ENCODE data around the gene RELCH.
"Not testable (repeated sequence)": the region's sequence is repeated elsewhere in the genome, so short reads cannot be mapped to it uniquely, and the experiment has no call there.

The RELCH gene, protein sequence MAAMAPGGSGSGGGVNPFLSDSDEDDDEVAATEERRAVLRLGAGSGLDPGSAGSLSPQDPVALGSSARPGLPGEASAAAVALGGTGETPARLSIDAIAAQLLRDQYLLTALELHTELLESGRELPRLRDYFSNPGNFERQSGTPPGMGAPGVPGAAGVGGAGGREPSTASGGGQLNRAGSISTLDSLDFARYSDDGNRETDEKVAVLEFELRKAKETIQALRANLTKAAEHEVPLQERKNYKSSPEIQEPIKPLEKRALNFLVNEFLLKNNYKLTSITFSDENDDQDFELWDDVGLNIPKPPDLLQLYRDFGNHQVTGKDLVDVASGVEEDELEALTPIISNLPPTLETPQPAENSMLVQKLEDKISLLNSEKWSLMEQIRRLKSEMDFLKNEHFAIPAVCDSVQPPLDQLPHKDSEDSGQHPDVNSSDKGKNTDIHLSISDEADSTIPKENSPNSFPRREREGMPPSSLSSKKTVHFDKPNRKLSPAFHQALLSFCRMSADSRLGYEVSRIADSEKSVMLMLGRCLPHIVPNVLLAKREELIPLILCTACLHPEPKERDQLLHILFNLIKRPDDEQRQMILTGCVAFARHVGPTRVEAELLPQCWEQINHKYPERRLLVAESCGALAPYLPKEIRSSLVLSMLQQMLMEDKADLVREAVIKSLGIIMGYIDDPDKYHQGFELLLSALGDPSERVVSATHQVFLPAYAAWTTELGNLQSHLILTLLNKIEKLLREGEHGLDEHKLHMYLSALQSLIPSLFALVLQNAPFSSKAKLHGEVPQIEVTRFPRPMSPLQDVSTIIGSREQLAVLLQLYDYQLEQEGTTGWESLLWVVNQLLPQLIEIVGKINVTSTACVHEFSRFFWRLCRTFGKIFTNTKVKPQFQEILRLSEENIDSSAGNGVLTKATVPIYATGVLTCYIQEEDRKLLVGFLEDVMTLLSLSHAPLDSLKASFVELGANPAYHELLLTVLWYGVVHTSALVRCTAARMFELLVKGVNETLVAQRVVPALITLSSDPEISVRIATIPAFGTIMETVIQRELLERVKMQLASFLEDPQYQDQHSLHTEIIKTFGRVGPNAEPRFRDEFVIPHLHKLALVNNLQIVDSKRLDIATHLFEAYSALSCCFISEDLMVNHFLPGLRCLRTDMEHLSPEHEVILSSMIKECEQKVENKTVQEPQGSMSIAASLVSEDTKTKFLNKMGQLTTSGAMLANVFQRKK

DNA sequence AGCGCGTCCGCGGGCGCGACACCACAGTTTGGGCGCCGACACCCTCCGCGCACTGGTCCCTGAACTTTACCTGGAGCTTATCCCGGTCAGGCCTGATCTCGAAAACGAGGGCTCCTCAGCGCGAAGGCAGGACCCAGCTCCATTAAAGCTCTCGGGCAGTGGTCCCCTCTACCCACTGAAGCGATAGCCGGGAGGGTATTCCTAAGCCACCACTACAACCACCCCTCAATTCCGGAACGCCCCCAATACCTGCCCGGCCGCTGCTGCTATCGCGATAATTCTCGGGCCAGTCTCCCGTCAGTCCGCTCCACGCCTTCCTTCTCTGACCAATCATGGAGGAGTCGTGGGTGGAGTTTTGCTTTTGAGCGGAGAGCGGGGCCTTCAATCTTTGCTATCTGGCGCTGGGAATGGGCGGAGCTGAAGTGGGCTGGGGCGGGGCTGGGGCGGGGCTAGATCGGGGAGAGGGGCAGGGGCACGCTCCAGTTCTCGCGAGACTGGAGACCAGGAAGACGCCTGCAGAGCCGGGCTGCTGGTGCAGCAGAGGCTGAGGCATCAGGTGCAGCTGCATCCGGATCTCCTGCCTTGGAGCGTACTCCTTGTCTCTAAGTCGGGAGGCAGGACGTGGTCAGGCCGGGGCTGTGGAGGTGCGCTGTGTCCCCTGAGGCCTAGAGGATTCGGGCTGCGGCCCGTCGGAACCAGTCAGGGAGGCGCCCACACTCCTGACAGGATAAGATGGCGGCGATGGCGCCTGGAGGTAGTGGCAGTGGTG is at the start of gene RELCH, which contains the start of gene PIGN:
RELCH (plus strand) TSS at position 482 of the 769 bp plus-strand sequence; CDS start at position 733, 251 bp downstream.
PIGN (minus strand) TSS at position 283 of the 769 bp plus-strand sequence. CDS start 25,703 bp downstream, outside the sequence.
- peak; percentile 98 for DNase-seq

DNA sequence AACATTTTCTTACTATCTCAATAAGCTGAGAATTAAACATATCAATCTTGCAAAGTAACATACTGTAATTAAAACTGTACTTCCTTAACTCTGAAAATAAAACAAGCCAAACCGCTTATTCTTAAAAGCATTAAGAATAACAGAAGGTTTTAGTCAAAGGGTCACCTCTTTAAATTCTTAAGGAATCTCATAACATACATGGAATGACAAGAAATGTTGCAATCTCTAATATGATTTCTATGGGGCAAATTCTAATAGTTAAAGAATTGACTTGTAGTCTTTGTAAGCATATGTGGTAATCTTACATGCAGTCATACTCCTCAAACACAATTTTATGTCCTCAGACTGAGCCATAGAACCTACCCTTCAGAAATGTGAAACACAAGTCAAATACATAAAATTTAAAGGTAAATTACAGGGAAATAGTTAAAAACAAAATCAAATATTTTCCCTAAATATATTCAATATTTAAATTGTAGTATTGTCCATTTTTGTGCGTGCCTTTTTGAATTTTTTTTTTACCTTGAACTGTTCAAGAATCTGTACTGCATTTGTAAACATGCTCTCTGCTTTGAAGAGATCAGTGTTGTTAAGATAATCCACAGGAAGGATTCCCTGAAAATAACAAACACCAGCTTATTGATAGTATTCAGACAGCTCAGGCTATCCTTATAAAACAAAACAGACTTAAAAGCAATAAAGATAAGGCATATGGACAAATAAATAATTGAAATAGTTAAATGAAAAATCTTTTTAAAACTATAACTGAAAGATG is 48.4 kb upstream of the RELCH start:
- DNase-seq, result no peak

DNA sequence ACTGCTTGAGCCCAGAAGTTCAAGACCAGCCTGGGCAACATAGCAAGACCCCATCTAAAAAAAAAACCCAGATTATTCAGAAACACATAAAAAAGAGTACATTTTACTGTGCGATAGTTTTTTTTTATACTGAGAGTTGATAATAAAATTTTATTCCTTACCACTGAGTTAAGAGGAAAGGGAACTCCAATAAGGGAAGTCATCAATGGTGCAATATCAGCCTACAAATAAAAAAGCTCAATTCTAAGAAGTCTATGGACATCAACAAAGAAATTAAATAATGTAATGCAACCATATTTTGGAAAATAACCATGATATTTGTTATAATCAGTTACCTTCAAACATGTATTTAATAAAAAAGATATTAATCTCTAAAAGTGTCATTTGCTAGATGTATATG is 46.8 kb upstream of the RELCH start:
- no peak for DNase-seq

DNA sequence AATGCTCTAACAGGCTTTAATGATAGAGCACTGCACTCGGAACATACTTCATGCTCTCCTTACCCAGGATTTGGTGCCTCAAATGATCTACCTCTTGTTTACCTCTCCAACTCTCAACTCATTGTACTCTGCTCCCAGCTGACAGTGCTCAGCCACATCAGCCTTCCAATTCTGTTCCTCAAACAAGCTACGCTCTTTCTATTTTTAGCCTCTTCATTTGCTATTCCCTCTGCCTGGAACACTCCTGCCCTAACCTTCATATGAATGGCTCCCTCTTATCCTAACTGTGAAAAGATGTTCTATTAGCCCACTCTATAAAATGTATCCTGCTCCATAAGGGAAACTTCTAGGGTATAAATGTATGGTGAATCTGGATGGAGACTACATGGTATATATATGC is 42.7 kb upstream of the RELCH start:
- DNase-seq, result no peak

DNA sequence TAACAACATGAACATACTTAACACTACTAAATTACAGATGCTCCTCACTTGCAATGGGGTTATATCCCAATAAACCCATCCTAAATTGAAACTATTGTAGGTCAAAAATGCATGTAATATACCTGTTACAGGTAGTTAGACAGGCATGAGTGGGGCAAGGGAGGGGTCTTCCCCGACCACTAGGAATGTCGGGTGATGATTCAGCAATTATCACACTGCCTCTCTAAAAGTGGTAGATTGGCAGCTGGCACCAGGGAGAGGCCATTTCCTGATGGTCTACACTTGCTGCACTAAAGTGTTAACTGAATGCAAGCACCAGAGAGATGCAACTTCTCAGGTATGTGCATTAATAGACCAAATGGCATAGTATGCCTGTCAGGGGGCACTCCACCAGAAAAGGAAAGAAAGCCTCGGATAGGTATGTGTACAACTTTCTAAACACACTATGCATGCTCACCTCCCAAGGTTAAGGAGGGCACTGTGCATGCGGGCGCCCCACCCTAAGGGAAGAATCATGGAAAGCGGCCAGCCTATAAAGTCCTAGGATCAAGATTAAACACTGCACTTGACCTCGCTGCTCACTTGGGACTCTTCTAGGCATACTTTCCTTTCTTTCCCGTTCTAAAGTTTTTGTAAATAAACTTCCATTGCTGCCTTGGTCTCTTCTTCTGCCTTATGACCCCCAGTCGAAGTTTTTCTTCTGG is 35.8 kb upstream of the RELCH start:
- no peak for DNase-seq

DNA sequence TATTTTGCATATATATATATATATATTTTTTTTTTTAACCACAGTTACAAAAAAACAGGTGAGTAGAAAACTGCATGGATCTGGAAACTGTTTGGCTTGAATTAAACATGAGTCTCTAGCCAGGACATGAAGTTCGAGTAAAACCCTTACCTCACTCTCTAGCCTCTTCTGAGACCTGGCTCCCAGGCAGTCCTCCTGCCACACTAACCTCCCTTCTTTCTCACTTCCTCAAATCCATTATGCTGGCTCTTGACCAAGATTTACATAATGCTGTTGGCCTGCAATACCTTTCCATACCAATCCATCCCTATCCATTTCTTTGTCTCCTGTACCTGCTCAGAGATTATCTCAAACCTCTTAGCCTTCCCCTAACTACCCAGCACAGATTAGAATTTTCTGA is 34.2 kb upstream of the RELCH start:
- DNase-seq, result no peak

DNA sequence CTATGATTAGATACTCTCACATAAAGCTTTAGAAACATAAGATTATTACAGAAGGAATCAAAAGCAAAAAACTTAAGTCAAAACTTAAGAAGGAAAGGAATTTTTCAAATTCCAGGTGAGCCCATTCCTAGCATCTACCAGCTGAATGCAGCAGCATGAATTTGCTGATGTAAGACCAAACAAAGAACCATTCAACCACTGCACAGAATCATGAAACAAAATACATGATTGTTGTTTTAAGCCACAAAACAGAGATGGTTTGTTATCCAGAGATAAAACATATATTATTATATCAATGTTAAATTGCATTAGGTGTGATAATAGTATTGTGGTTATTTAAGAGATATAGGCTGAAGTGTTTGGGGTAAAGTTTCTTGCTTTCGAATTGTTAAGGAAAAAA is 29.2 kb upstream of the RELCH start:
- no peak for DNase-seq

DNA sequence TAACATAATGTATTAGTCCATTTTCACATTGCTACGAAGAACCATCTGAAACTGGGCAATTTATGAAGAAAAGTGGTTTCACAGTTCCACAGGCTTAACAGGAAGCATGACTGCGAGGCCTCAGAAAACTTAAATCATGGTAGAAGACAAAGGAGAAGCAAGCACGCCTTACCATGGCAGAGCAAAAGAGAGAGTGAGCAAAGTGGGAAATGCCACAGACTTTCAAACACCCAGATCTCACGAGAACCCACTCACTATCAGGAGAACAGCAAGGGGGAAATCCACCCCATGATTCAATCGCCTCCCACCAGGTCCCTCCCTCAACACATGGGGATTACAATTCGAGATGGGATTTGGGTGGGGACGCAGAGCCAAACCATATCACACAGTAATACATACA is 22.7 kb upstream of the RELCH start:
- no peak for DNase-seq

DNA sequence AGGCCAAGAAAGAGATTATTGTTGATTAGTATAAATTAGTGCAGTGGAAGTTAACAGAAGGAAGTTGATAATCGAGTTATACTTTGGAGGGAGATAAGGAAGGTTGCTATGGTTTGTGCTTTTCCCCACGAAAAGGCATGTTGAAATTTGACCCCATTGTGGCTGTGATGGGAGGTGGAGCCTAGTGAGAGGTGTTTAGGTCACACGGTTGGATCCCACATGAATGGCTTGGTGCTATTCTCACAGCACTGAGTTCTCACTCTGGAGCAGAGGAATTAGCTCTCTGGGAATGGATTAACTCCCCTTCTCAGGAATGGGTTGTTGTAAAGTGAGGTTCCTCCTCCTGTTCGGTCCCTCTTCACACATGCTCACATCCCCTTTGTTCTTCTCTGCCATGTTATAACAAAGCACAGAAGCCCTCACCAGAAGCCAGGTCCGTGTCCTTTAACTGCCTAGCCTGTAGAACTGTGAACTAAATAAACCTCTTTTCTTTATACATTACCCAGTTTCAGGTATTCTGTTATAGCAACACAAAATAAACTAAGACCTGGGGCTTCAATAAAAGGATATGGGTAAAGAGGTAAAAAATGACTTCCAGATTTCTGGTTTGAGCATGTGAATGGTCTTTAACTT is 22.1 kb upstream of the RELCH start:
- DNase-seq, result no peak

DNA sequence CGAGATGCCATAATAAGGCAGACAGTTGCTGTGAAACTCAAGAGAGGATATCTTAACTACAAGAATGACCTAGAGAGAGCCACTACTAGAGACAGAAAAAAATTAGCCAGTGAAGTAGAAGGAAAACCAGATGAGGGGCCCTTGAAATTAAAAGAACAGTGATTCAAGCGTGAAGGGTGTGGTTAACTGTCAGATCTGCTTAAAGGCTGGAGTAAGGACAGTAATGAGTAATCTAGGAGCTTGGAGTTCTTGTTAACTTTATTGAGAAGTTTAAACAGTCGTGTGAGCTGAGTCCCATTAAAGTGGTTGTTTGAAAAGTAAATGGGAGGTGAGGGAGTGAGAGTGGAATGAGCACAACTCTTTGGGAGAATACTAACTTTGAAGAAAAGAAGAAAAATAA is 21.5 kb upstream of the RELCH start:
- DNase-seq, result no peak

DNA sequence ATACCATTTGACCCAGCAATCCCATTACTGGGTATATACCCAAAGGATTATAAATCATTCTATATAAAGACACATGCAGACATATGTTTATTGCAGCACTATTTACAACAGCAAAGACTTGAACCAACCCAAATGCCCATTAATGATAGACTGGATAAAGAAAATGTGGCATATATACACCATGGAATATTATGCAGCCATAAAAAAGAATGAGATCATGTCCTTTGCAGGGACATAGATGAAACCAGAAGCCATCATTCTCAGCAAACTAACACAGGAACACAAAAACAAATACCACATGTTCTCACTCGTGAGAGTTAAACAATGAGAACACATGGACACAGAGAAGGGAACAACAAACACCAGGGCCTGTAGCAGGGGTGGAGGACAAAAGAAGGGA is 20.5 kb upstream of the RELCH start:
- not testable (repeated sequence) for DNase-seq

DNA sequence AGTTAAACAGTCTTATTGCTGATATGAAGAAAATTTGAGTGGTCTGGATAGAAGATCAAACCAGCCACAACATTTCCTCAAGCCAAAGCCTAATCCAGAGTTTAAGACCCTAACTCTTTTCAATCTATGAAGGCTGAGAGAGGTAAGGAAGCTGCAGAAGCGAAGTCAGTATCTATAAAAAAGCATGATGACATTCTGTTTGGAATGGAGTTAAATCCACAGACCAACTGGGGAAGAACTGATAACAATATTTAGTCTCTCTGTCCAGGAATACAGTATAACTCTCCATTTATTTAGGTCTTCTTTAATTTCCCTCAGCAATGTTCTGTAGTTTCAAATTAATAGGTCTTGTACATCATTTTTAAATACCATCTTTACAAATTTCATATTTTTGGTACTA is 16.2 kb upstream of the RELCH start:
- no peak for DNase-seq

DNA sequence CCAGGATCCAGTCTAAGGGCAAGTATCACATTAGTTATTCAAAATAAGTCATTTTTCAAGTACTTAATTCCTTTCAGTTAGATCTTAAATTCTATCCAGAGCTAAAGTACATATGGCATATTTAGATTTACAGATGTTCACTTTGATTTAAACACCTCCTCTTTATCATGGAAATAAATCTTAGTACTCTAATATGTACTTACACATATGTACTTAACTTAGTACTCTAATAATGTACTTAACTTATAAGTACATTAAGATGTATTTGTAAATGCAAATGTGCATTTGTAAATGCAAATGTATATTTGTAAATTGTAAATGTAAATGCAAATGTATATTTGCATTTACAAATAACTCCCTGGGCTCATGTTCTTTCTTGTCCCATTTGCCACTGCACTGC is 14.8 kb upstream of the RELCH start:
- no peak for DNase-seq

DNA sequence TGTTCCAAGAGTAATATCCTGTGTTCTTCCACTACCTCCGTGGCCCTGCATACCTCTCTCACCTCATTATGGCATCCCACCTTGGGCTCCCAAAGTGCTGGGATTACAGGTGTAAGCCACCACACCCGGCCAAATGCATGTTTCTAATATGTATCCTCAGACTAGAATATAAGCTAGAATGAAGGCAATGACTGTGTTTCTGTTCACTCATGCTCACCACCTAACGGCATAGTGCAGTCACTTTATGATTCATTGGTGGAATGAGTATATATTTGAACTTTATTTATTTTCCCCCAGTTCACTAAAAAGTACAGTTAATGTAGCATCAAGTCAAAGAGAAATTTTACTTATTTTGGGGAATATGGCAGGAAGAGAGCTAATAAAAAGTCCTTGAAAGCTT is 11.5 kb upstream of the RELCH start:
- DNase-seq, result no peak

DNA sequence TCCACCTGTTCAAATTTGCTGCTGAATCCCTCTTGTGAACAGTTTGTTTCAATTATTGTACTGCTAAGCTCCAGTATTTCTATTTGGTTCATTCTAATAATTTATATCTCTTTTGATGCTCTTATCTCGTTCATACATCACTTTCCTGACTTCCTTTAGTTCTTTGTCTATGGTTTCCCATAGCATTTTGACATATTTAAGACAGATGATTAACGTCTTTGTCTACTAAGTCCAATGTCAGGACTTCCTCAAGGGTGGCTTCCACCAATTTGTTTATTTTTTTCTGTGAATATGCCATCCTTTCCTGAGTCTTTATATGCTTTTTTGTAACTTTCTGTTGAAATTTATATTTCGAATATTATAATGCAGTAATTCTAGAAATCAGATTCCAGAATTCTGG is 9.8 kb upstream of the RELCH start:
- no peak for DNase-seq

DNA sequence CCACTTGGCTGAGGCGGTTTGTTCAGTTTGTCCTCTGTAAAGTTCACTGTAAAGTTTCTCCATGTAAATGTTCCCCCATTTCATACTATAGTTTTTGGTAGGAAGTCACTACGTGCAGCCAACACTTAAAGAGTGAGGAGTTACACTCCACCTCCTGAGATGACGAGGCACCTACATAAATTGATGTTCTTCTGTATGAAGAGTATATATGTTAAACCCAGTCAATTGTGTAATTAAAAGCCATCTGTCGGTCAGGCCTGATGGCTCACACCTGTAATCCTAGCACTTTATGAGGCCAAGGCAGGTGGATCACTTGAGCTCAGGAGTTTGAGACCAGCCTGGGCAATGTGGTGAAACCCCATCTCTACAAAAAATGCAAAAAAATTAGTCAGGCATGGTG is 7.8 kb upstream of the RELCH start:
- DNase-seq, result peak; percentile 68

DNA sequence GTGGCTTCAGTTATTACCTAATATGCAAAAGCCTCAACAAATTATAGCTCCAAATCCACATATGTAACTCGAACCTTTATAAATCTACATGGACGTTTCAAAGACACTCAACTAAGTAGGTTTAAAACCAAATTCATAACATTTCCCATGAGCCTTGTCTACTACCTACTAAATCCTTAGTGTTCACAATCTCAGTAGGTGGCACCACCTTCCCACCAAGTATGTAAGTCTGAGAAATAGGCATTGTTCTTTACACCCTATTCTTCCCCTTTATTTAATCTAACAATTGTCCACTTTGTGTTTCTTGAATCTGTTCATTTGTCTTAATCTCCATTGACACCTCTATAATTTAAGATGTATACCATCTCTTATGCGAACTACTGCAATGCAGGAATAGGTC is 4.8 kb upstream of the RELCH start:
- no peak for DNase-seq

DNA sequence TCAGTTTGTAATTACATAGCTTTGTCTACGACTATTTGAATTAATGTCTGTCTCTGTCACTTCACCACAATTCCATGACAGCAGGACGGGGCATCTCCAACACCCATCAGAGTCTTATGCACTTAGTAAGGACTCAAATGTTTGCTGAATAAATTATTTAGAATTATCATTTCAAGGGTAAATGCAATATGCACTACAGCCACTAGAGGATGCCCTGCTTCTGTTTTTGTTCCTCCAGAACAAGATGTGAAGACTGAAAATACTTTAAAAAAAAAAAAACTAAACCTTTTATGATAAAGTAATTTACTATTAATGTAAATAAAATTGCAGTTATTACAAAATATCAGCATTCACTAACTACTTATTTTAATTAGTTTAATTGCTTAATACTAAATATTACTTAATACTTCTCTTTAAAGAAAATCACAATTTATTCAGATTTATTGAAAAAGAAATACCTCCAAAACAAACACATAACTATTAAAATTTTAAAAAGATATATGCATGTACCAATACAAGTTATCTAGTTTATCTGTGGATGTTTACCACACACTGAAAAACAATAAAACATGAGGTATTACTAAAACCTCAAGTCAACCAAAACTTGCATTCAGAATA is 3.4 kb upstream of the RELCH start:
- DNase-seq, result peak; percentile 63

DNA sequence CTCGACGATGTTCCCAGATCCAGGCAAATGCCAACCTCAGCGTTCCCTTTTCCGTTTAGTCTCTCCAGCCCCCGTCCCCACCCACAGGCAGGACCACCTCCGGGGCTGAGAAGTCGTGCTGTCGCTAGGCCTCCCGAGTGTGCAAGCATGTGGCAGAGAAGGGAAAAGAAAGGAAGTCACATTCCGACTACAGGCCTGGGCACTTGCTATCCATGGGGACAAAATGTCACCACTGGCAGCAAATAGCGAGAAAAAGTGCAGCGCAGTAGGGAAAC is 619 bp upstream of the RELCH start:
- DNase-seq, result peak; percentile 75
